ENCODE data around the gene MYO18B.

MYO18B gene

GRCh38 chr22:25938151-25938550, 196.2 kb downstream of the MYO18B start:
- no peak for DNase-seq (ENCODE audit: low read depth)
- TF ChIP-seq MAX (IDR thresholded peaks at IDR 0.05; ENCODE audit: low read depth, low read length): no peak
- TF ChIP-seq MYC (IDR thresholded peaks at IDR 0.05; ENCODE audit: low read depth, low read length): no peak
- no peak for TF ChIP-seq CTCF (IDR thresholded peaks at IDR 0.05; ENCODE audit: low read depth, low read length)
- no peak for TF ChIP-seq POLR2A (IDR thresholded peaks at IDR 0.05; ENCODE audit: extremely low read depth, insufficient read length)
- no peak overlapping the region for H3K4me3 ChIP-seq (ENCODE audit: low read depth, low read length)

GRCh38 chr22:25939384-25939783, 197.4 kb downstream of the MYO18B start:
- no peak for TF ChIP-seq POLR2A (IDR thresholded peaks at IDR 0.05; ENCODE audit: extremely low read depth, insufficient read length)
- DNase-seq (ENCODE audit: low read depth): no peak
- no peak overlapping the region for H3K4me3 ChIP-seq (ENCODE audit: low read depth, low read length)

- DNase-seq (ENCODE audit: low read depth): no peak
- TF ChIP-seq MAX (IDR thresholded peaks at IDR 0.05; ENCODE audit: low read depth, low read length) (no peak), MYC (IDR thresholded peaks at IDR 0.05; ENCODE audit: low read depth, low read length) (no peak), CTCF (IDR thresholded peaks at IDR 0.05; ENCODE audit: low read depth, low read length) (no peak), POLR2A (IDR thresholded peaks at IDR 0.05; ENCODE audit: extremely low read depth, insufficient read length) (no peak)
- no peak overlapping the region for H3K4me3 ChIP-seq (ENCODE audit: low read depth, low read length)
Observed at GRCh38 chr22:25940479-25940878, 198.5 kb downstream of the MYO18B start.

DNA sequence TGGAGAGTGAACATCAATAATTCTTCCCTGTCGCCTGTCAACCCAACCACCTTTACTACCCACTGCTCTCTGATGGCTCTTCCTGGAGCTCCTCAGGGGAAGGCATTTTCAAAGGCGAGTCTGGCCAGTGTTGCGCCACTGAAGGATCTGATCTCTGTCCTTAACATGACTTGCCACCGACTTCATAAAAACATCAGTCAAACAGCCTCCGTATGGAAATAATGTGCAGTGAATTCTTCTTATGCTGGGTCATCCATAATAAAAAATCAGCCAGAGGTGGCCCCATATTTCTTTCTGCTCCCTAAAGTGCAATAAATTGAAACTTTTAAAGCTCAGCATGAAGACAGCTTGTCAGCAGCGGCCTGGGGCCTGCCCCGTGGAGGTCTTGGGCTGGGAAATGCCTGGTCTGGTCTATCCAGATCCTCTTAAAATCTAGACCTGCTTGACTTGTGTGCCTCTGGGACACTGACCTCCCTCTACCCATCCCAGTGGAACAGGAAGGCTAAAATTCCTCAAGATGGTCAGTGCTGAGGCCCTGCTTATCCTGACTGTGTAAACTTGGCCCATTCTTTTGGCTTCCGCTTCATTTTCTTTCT, 199.5 kb downstream of the MYO18B start:
- DNase-seq (ENCODE audit: low read depth): no peak
- TF ChIP-seq POLR2A (IDR thresholded peaks at IDR 0.05; ENCODE audit: extremely low read depth, insufficient read length) (no peak), MAX (IDR thresholded peaks at IDR 0.05; ENCODE audit: low read depth, low read length) (no peak)
- H3K4me3 ChIP-seq (ENCODE audit: low read depth, low read length): no peak overlapping the region

- TF ChIP-seq MAX (IDR thresholded peaks at IDR 0.05; ENCODE audit: low read depth, low read length): no peak
- TF ChIP-seq POLR2A (IDR thresholded peaks at IDR 0.05; ENCODE audit: extremely low read depth, insufficient read length): no peak
- no peak for TF ChIP-seq CTCF (IDR thresholded peaks at IDR 0.05; ENCODE audit: low read depth, low read length)
- no peak for TF ChIP-seq MYC (IDR thresholded peaks at IDR 0.05; ENCODE audit: low read depth, low read length)
- no peak for DNase-seq (ENCODE audit: low read depth)
- H3K4me3 ChIP-seq (ENCODE audit: low read depth, low read length): no peak overlapping the region
Observed at GRCh38 chr22:25942115-25942855, 200.3 kb downstream of the MYO18B start.

GRCh38 chr22:25942856-25943411, 200.9 kb downstream of the MYO18B start:
- no peak overlapping the region for H3K4me3 ChIP-seq (ENCODE audit: low read depth, low read length)
- no peak for TF ChIP-seq MAX (IDR thresholded peaks at IDR 0.05; ENCODE audit: low read depth, low read length)
- no peak for TF ChIP-seq CTCF (IDR thresholded peaks at IDR 0.05; ENCODE audit: low read depth, low read length)
- no peak for TF ChIP-seq POLR2A (IDR thresholded peaks at IDR 0.05; ENCODE audit: extremely low read depth, insufficient read length)
- no peak for TF ChIP-seq MYC (IDR thresholded peaks at IDR 0.05; ENCODE audit: low read depth, low read length)
- DNase-seq (ENCODE audit: low read depth): no peak

All from NB4 (cell line).